Neural cell (in vitro differentiated cells): ENCODE measurements around the gene SCUBE2. TPM values are rescaled to one million over a fixed set of nuclear protein-coding genes. Genes with fewer than 3 reads are reported as not detected.

Source experiments
- H2AFZ ChIP-seq: fragments of 200-600, 300-800 bp; sonication (generic), shearing (Covaris generic); 2 replicates; pipeline ENCODE4 v1.6.0; 2014; ENCODE audit warnings: low read depth, mild to moderate bottlenecking, antibody characterized with exemption, low read length, moderate library complexity
- H3F3A ChIP-seq: fragments of 200-600 bp; shearing (Covaris generic); 2 replicates; pipeline ENCODE4 v1.6.1; 2016; ENCODE audit warnings: mild to moderate bottlenecking, moderate library complexity, mixed read lengths, antibody characterized with exemption, low read length; ENCODE audit not compliant: insufficient read depth, poor library complexity, severe bottlenecking
- H3K27ac ChIP-seq: fragments of 200-600, 300-800 bp; sonication (generic), shearing (Covaris generic); 2 replicates; pipeline ENCODE4 v1.5.1; 2014; ENCODE audit warnings: mild to moderate bottlenecking, low read length, moderate library complexity
- H3K27me3 ChIP-seq: fragments of 300-800, 200-600 bp; sonication (generic), shearing (Covaris generic); 2 replicates; pipeline ENCODE4 v1.6.0; 2014; ENCODE audit warnings: mild to moderate bottlenecking, low read depth, low read length, moderate library complexity; ENCODE audit not compliant: insufficient read depth
- H3K36me3 ChIP-seq: fragments of 300-800, 200-600 bp; sonication (generic), shearing (Covaris generic); 2 replicates; pipeline ENCODE4 v1.5.1; 2014; ENCODE audit warnings: mild to moderate bottlenecking, antibody characterized with exemption, low read length, moderate library complexity; ENCODE audit not compliant: insufficient read depth
- H3K4me2 ChIP-seq: fragments of 300-800, 200-600 bp; sonication (generic), shearing (Covaris generic); 2 replicates; pipeline ENCODE4 v1.6.0; 2014; ENCODE audit warnings: mild to moderate bottlenecking, low read length
- H3K4me3 ChIP-seq: fragments of 300-800, 200-600 bp; sonication (generic), shearing (Covaris generic); 2 replicates; pipeline ENCODE4 v1.5.1; 2014; ENCODE audit warnings: mild to moderate bottlenecking, low read length, moderate library complexity
- H3K79me2 ChIP-seq: fragments of 200-600 bp; shearing (Covaris generic); replicated peaks from 2 replicates; pipeline ENCODE4 v1.6.0; 2014; ENCODE audit warnings: mild to moderate bottlenecking, low read length, moderate library complexity; ENCODE audit not compliant: insufficient read depth
- H3K9ac ChIP-seq: fragments of 300-800, 200-600 bp; sonication (generic), shearing (Covaris generic); 2 replicates; pipeline ENCODE4 v1.6.1; 2016; ENCODE audit warnings: mild to moderate bottlenecking, low read length, mixed read lengths
- H3K9me2 ChIP-seq: fragments of 200-600 bp; shearing (Covaris generic); 2 replicates; pipeline ENCODE4 v1.6.1; 2016; ENCODE audit warnings: mild to moderate bottlenecking, low read length, mixed read lengths; ENCODE audit not compliant: insufficient read depth
- H3K9me3 ChIP-seq: fragments of 200-600, 300-800 bp; sonication (generic), shearing (Covaris generic); 2 replicates; pipeline ENCODE4 v1.6.1; 2016; ENCODE audit warnings: mild to moderate bottlenecking, mixed run types, low read length, moderate library complexity, mixed read lengths
- H4K20me1 ChIP-seq: fragments of 200-600 bp; shearing (Covaris generic); 2 replicates; pipeline ENCODE4 v1.6.1; 2016; ENCODE audit warnings: mild to moderate bottlenecking, mixed run types; ENCODE audit not compliant: insufficient read depth
- CTCF ChIP-seq: fragments of 450-650 bp; IDR thresholded peaks from 2 replicates; pipeline ENCODE4 v1.5.1; 2014; ENCODE audit warnings: antibody characterized with exemption, mild to moderate bottlenecking, moderate library complexity; ENCODE audit not compliant: poor library complexity, severe bottlenecking
- EP300 ChIP-seq: fragments of 450-650 bp; conservative IDR thresholded peaks from 2 replicates; pipeline ENCODE4 v1.6.1; 2014; ENCODE audit warnings: antibody characterized with exemption, mild to moderate bottlenecking, moderate library complexity; ENCODE audit not compliant: poor library complexity, severe bottlenecking
- EZH2 ChIP-seq: fragments of 200-600, 300-800 bp; shearing (Covaris generic), sonication (generic); IDR thresholded peaks from 2 replicates; pipeline ENCODE4 v1.6.1; 2014; ENCODE audit warnings: antibody characterized with exemption, low read length, borderline replicate concordance, mild to moderate bottlenecking; ENCODE audit not compliant: insufficient read depth, poor library complexity, severe bottlenecking
- MXI1 ChIP-seq: fragments of 450-650 bp; conservative IDR thresholded peaks from 2 replicates; pipeline ENCODE4 v1.6.1; 2014; ENCODE audit warnings: antibody characterized with exemption, mild to moderate bottlenecking; ENCODE audit not compliant: poor library complexity, severe bottlenecking
- POLR2AphosphoS5 ChIP-seq: IDR thresholded peaks from 2 replicates; pipeline ENCODE4 v1.6.1; 2012
- RAD21 ChIP-seq: fragments of 450-650 bp; conservative IDR thresholded peaks from 2 replicates; pipeline ENCODE4 v1.6.1; 2014; ENCODE audit warnings: antibody characterized with exemption, mild to moderate bottlenecking, moderate library complexity
- SMC3 ChIP-seq: fragments of 450-650 bp; conservative IDR thresholded peaks from 2 replicates; pipeline ENCODE4 v1.6.1; 2014; ENCODE audit warnings: antibody characterized with exemption, mild to moderate bottlenecking, moderate library complexity; ENCODE audit not compliant: poor library complexity
- TAF1 ChIP-seq: IDR thresholded peaks from 2 replicates; pipeline ENCODE4 v1.6.1; 2012; ENCODE audit warnings: low read depth
- polyA plus RNA-seq: library from polyadenylated mRNA; depleted of rRNA; stranded (reverse); fragments of >200 nt; gene quantifications from 2 replicates; pipeline ENCODE4 v1.2.3, GENCODE V29; 2014
- TF ChIP-seq, protein P1 (sequence below): IDR thresholded peaks from 2 replicates; pipeline ENCODE4 v1.6.1; 2012; ENCODE audit warnings: borderline replicate concordance

SCUBE2 gene
- polyA plus RNA-seq, 1 donor from 2014 or later: 2.6 TPM

GRCh38 chr11:9092853-9093778 lies 1.7 kb upstream of the SCUBE2 start:
- no peak overlapping the region for H2AFZ ChIP-seq

DNA sequence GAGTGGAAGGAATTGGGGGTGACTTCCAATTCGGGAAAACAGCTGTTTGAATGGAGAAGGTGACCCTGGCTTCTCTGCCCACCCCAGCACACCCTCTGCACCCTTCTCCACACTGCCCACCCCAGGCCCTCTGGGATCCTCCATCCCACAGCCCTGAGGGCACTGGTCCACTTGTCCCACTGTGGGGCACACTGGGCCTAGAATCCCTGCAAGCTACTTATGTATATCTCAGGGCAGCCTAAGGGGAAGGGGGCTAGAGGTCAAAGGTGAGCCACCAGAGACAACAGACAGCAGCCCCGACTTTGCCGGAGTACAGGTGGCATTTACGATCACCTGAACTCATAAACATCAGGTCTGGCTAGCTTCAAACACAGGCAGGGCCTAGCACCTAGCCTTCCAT lies 673 bp upstream of the SCUBE2 start:
- H2AFZ ChIP-seq: no peak overlapping the region
- no peaks in the 10 kb centered on the region for H3K9me2 ChIP-seq
- no peak for TF ChIP-seq TAF1
- TF ChIP-seq, protein P1, sequence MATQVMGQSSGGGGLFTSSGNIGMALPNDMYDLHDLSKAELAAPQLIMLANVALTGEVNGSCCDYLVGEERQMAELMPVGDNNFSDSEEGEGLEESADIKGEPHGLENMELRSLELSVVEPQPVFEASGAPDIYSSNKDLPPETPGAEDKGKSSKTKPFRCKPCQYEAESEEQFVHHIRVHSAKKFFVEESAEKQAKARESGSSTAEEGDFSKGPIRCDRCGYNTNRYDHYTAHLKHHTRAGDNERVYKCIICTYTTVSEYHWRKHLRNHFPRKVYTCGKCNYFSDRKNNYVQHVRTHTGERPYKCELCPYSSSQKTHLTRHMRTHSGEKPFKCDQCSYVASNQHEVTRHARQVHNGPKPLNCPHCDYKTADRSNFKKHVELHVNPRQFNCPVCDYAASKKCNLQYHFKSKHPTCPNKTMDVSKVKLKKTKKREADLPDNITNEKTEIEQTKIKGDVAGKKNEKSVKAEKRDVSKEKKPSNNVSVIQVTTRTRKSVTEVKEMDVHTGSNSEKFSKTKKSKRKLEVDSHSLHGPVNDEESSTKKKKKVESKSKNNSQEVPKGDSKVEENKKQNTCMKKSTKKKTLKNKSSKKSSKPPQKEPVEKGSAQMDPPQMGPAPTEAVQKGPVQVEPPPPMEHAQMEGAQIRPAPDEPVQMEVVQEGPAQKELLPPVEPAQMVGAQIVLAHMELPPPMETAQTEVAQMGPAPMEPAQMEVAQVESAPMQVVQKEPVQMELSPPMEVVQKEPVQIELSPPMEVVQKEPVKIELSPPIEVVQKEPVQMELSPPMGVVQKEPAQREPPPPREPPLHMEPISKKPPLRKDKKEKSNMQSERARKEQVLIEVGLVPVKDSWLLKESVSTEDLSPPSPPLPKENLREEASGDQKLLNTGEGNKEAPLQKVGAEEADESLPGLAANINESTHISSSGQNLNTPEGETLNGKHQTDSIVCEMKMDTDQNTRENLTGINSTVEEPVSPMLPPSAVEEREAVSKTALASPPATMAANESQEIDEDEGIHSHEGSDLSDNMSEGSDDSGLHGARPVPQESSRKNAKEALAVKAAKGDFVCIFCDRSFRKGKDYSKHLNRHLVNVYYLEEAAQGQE: no peak
- no peak for TF ChIP-seq CTCF
- no peak for TF ChIP-seq EP300
- TF ChIP-seq POLR2AphosphoS5: no peak
- TF ChIP-seq MXI1: no peak
- TF ChIP-seq EZH2: no peak

More at GRCh38 chr11:9092853-9093778, 1.7 kb upstream of the SCUBE2 start:
- H3K9ac ChIP-seq: no peak overlapping the region
- H3K4me2 ChIP-seq: no peak overlapping the region
- H3K9me2 ChIP-seq: no peaks in the 10 kb centered on the region
- no peak overlapping the region for H3K4me3 ChIP-seq
- no peaks in the 10 kb centered on the region for H3K9me3 ChIP-seq
- H4K20me1 ChIP-seq: no peaks in the 10 kb centered on the region
- H3K36me3 ChIP-seq: no peaks in the 10 kb centered on the region
- peak; percentile 42 for TF ChIP-seq CTCF
- no peak for TF ChIP-seq RAD21
- TF ChIP-seq SMC3: no peak
- TF ChIP-seq MXI1: no peak
- no peak for TF ChIP-seq POLR2AphosphoS5
- no peak for TF ChIP-seq EP300
- no peak for TF ChIP-seq EZH2
- no peak for TF ChIP-seq TAF1
- TF ChIP-seq, protein P1: no peak
- H3F3A ChIP-seq: no peaks in the 10 kb centered on the region
- H3K79me2 ChIP-seq: no peaks in the 10 kb centered on the region
- no peak overlapping the region for H3K27ac ChIP-seq
- H3K27me3 ChIP-seq: peaks cover 37% of the 10 kb centered on the region

More for the DNA sequence above, 673 bp upstream of the SCUBE2 start:
- H3K79me2 ChIP-seq: no peaks in the 10 kb centered on the region
- peaks cover 37% of the 10 kb centered on the region for H3K27me3 ChIP-seq
- no peak overlapping the region for H3K9ac ChIP-seq
- H3K27ac ChIP-seq: no peak overlapping the region
- H3K9me3 ChIP-seq: no peaks in the 10 kb centered on the region
- no peak overlapping the region for H3K4me3 ChIP-seq
- no peaks in the 10 kb centered on the region for H4K20me1 ChIP-seq
- no peak overlapping the region for H3K4me2 ChIP-seq
- H3F3A ChIP-seq: no peaks in the 10 kb centered on the region
- H3K36me3 ChIP-seq: no peaks in the 10 kb centered on the region
